RCC 7860 (cell line): ENCODE data around the gene SH3GL1.

Source experiments
- DNase-seq: peaks from one replicate; pipeline ENCODE4 v3.0.0-alpha.2; 2015; ENCODE audit warnings: low spot score
- FAIRE-seq: peaks from 2 replicates; lab custom pipeline; 2012; peaks lifted over from hg19 to GRCh38; lab: Jason Lieb, UNC

The SH3GL1 gene, protein sequence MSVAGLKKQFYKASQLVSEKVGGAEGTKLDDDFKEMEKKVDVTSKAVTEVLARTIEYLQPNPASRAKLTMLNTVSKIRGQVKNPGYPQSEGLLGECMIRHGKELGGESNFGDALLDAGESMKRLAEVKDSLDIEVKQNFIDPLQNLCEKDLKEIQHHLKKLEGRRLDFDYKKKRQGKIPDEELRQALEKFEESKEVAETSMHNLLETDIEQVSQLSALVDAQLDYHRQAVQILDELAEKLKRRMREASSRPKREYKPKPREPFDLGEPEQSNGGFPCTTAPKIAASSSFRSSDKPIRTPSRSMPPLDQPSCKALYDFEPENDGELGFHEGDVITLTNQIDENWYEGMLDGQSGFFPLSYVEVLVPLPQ

DNA sequence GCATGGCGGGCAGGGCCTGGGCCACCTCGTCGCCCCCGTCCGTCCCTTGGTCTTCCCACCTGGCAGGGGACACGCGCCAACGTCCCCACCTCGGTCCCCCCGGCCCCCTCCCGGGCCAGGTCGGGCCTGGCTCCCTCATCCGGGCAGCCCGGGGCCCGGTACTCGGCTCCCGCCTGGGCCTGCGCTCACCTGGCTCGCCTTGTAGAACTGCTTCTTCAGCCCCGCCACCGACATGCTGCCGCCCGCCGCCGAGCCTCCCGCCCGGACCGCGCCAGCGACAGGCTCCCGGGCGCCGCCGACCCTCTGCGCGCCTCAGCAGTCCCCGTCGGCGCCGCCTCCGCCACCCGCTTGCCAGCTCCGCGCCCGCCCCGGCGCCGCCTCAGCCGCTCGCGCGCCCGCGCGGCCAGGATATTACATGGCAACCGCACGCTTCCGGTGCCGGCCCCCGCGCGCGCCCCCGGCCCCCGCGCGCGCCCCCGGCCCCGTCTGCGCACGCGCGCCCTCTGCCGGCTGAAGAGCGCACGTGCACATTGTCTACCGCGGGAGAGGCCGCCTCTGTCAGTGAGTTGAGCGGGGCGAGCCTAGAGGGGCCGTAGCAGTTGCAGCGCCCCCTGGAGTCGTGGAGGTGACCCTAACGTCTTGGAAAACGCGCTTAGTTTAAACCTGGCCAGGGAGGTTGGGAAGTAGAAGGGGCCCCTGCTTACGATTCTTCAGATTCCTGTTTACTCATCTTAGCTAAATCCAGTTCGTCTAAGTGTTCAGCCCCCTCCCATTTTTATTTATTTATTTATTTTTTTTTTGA lies at the start of gene SH3GL1:
Gene SH3GL1, minus strand, starts transcription at position 413 of the 802 bp plus-strand sequence. Its CDS starts 179 bp downstream, at position 234.
- DNase-seq (peak; percentile 82), FAIRE-seq (no peak)

GRCh38 chr19:4449639-4450028 lies 49.3 kb upstream of the SH3GL1 start:
- no peak for FAIRE-seq
- DNase-seq, result no peak

DNA sequence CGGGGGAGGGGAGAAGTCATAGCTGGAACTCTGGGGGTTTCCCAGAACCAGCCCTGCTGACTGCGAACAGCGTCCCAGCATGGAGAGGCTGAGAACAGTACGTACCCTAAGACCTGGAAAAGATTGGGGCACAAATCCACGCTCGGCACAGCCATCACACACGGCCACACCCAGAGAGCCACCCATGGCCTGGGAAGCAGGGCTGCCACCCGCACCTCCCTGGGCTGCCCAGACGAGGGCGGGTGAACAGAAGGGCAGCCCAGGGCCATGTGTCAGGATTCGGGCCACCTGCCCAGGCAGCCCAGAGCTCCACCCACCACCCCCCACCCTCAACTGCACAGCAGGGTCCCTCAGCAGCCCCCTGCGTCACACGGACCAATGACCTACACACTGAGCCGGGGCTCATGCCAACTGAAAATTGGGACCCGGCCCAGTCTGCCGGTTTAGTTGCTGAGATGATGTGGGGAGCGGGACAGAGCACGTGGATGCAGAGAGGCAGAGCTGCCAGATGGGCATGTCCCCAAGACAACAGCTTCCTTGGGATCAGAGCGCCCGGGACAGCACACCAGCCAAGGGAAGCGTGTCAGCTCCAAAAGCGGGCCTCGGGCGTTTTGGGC lies 48.8 kb upstream of the SH3GL1 start:
- DNase-seq (no peak), FAIRE-seq (no peak)

GRCh38 chr19:4448147-4448985 lies 48.0 kb upstream of the SH3GL1 start:
- DNase-seq (no peak), FAIRE-seq (no peak)

- DNase-seq, result no peak
- FAIRE-seq, result no peak
Observed at GRCh38 chr19:4447327-4448146, 47.2 kb upstream of the SH3GL1 start.

GRCh38 chr19:4446704-4447200 lies 46.4 kb upstream of the SH3GL1 start:
- no peak for FAIRE-seq

GRCh38 chr19:4445963-4446703 lies 45.8 kb upstream of the SH3GL1 start:
- DNase-seq, result no peak
- FAIRE-seq, result no peak

More at GRCh38 chr19:4446704-4447200, 46.4 kb upstream of the SH3GL1 start:
- no peak for DNase-seq

DNA sequence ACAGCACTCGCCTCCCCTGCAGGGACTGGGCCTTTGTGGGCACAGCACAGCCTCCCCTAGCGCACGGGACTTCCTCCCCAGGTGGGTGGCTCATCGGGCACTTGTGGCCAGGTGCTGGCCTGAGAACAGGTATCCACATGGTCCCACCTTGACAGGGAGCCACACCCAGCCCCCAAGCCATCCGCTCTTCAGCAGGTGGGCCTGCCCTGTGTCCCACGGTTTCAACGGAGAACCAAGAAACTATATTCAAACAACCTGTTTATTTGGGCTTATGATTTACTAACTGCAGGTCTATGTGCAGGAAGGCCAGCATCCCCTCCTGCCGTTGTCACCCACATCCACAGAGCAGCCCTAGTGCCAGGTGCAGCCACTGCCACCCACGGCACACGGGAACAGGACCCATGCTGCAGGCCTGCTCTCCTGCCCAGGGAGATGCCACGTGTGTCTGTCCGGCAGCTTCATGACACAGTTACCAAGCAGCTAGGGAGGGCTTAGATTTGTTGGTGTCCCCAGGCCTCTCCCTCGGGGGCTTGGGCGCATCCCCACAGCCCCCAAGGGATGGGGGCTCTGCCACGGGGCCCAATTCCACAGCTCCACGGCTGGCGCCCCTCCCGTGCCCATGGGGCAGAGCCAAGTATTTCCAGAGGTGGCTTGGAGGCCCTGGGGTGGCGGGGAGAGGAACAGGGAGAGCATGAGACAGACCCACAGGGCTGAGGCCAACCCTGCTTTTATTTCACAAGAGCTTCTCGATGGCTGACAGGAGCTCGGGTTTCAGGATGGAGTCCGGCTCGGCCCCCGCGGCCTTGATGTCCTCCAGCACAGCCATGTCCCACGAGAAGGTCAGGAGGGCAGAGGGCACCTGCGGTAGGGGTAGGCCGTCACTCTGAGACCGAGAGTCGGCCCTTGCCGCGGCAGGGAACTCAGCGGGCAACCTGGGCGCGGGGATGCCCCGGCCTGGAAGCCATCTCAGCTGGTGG lies 44.7 kb upstream of the SH3GL1 start:
- DNase-seq (no peak), FAIRE-seq (no peak)

DNA sequence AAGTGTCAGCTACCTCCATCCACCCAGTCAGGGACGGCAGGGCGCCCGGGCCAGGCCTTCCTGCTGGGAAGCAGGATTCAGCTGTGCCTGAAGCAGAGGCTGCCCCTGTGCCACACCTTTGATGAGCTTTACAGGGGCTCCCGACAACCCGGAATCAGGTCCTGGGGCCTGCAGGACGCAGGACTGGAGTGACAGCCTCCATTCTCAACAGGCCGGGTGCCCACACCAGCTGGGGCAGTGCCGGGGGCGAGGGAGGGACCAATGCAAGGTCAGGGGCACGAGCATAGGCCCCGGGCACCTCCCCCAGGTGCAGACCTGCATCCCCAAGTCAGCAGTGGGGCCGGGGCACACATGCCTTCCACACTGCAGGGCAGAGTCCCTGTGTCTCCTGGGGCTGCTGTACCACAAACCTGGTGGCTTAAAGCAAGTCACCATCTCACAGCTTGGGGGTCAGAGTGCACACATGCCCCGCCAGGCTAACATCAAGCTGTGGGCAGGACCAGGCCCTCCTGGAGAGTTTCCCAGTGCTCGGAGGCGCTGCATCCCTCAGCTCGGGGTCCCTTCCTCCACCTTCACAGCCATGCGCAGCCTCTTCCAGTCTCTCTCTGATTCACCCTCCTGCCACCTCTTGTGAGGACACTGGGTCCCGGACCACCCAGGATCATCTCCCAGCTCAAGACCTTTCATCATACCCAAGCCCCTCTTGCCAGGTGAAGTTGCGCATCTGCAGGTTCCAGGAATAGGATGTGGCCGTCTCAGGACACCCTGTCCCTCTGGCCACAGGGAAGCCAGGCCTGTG lies 43.8 kb upstream of the SH3GL1 start:
- no peak for FAIRE-seq
- DNase-seq, result no peak

- DNase-seq (no peak), FAIRE-seq (no peak)
Observed at GRCh38 chr19:4443188-4443587, 42.8 kb upstream of the SH3GL1 start.

DNA sequence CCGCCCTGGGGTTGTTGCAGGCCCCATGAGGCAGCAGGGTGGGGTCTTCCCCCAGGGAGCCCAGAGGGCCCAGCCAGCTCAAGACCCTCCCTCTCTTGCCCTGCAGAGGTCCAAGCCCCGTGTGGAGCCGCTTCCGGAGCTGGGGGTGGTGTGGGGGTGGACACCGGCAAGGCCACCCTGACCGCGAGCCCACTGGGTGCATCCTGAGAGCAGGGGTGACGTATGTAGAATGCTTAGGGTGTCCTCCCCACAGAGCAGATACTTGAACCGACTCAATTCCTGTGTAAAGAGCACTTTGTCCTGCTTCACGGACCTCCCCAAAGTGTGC lies 42.4 kb upstream of the SH3GL1 start:
- FAIRE-seq (no peak), DNase-seq (no peak)

- FAIRE-seq, result no peak
- DNase-seq, result no peak
Observed at GRCh38 chr19:4441994-4442818, 41.9 kb upstream of the SH3GL1 start.

DNA sequence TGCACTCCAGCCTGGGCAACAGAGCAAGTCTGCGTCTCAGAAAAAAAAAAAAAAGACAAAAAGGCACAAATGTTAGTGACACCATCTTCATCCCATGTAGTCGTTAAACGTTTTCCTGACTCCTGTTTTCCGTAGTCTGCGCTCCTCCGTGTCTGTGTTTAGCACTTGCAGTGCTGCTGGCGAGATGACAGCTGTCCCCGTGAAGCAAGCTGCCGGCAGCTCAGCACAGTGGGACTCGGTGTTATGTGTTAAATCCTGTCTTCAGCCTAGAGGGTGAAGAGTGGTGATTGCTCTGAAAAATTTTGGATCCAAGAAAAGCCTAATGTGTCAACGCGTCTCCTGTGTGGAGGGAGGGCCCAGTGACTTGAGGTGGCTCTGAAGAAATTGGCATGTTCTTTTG lies 38.9 kb upstream of the SH3GL1 start:
- DNase-seq (no peak), FAIRE-seq (no peak)

GRCh38 chr19:4437103-4437502 lies 36.8 kb upstream of the SH3GL1 start:
- DNase-seq (no peak), FAIRE-seq (no peak)

DNA sequence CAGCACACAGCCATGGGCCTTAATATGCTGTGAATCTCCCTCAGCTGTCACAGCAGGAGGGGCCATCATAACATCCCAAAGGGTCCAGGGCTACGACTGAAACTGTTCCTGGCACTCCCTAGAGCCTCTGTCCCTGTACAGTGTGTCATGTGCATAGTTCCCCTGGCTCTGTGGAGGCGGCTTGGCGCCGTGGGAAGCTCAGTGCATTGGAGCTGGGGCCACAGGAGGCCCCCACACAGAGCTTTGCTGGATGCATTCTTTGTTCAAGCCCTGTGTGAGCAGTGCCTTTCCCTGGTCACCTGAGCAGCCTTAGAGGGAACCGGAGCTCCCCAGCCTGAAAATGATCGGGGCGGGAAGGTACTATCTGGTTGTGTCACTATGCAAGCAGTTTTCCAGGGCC lies 35.9 kb upstream of the SH3GL1 start:
- FAIRE-seq (no peak), DNase-seq (no peak)

- no peak for FAIRE-seq
- no peak for DNase-seq
Observed at GRCh38 chr19:4434391-4434790, 34.0 kb upstream of the SH3GL1 start.
